Activated T-cell treated with anti-CD3 and anti-CD28 coated beads for 4 hours (primary cell): ENCODE results near the gene TGFBR3L.

Source experiments
- DNase-seq: peaks from one replicate; pipeline ENCODE4 v3.0.0-alpha.2; 2020

Gene TGFBR3L

DNA sequence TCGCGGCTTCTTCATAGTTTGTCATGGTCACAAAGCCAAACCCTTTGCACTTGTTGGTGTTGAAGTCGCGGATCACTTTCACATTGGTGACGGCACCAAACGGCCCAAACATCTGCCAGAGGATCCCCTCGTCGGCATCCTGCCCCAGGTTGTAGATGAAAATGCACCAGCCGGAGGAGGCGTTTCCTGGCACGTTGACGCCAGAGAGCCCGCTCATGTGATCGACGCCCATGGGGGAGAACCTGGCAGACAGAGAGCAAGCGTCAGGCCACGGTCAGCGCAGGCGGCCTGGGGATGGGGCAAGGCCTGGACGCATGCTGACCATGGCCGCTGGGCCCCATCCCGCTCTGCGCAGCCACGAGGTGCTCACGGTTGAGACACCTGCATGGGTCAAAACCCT is 48.9 kb downstream of the TGFBR3L start:
- DNase-seq, result no peak

DNA sequence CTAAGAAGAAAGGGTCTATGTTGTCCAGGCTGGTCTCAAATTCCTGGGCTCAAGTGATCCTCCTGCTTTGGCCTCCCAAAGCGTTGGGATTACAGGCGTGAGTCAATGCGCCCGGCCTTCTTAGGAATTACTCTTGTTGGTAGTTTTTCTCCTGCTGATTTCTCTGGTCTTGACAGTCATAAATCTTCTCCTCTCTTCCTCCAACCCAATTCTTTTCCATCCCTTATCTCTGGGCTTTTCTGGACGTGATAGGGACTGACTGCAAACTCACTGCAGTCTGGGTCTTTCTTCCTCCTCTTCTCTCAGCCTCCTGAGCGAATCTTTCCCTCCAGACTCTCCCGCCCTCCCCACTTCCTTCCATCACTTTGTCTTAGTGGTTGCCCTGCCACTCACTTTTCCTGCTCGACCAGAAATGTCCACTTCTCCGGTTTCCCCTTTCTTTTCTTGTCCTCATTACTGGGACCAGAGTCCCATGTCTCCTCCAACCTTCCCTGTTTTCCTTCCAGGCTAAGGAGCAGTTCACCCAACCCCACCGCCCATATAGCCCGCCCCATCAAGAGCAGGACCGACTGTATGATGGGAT is 50.7 kb downstream of the TGFBR3L start:
- no peak for DNase-seq

- DNase-seq, result no peak
These were observed 51.5 kb downstream of the TGFBR3L start for GRCh38 chr19:7965921-7966665.

DNA sequence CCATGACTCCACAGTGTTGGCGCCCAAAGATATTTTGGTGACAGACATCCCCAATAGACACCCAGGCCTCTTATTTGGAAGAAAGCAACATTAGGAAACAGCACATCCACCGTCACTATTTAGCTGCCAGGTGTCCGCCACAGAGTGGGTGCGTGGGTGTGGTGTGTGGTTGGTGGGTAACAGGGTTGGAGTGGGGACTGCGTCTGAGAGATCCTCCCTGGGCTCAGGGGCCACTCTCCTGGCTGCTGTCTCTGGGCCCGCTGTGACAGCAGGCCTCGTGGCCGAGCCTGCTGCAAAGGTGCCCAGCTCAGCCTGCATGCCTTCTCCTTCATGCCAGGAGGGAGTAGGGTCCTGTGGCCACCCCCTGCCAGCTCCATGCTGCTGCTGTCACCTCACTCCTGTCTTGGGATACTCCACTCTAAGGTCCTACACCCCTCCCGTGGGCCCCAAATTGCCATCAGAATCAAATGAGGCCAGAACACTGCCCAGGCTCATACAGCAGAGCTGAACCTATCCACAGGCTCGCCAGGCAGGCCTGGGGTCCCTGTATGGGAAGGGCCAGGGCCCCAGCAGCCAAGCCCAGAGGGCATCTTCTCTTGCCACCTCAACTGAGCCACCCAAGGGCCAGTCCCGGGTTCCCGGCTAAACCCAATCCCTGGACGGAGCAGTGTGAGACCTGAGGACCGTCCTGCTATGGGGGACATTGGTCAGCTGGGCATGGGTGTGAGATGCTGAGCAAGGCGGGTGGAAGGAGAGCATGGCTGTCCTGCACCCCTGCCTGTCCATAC is 53.6 kb downstream of the TGFBR3L start:
- DNase-seq, result no peak
